ENCODE measurements around the gene DCST1.

DCST1 gene

GRCh38 chr1:155092131-155092530 lies 58.5 kb downstream of the DCST1 start:
- H3K27ac Mint-ChIP-seq = no peak overlapping the region
- H3K4me3 Mint-ChIP-seq = no peak overlapping the region
- H3K36me3 Mint-ChIP-seq = no peaks in the 10 kb centered on the region
- peaks cover 3% of the 10 kb centered on the region for H3K27me3 Mint-ChIP-seq
- H3K9me3 Mint-ChIP-seq = no peaks in the 10 kb centered on the region
- H3K4me1 Mint-ChIP-seq = peaks cover 2% of the 10 kb centered on the region
- no peak for DNase-seq (ENCODE audit: low spot score in 2 of 2)
- ATAC-seq (ENCODE audit: low read depth) = no peak

GRCh38 chr1:155092641-155093040 lies 59.0 kb downstream of the DCST1 start:
- Mint-ChIP-seq H3K9me3 (no peaks in the 10 kb centered on the region), H3K27ac (no peak overlapping the region), H3K36me3 (no peaks in the 10 kb centered on the region), H3K27me3 (peaks cover 3% of the 10 kb centered on the region), H3K4me3 (no peak overlapping the region), H3K4me1 (peaks cover 2% of the 10 kb centered on the region)
- DNase-seq (ENCODE audit: low spot score in 2 of 2) (no peak), ATAC-seq (ENCODE audit: low read depth) (no peak)

GRCh38 chr1:155093911-155094621 lies 60.4 kb downstream of the DCST1 start:
- ATAC-seq (ENCODE audit: low read depth) = peak; percentile 74
- peaks cover 5% of the 10 kb centered on the region for H3K27me3 Mint-ChIP-seq
- no peaks in the 10 kb centered on the region for H3K9me3 Mint-ChIP-seq
- H3K27ac Mint-ChIP-seq = no peak overlapping the region
- DNase-seq (ENCODE audit: low spot score in 2 of 2) = no peak
- no peak overlapping the region for H3K4me3 Mint-ChIP-seq
- no peaks in the 10 kb centered on the region for H3K36me3 Mint-ChIP-seq
- peaks cover 2% of the 10 kb centered on the region for H3K4me1 Mint-ChIP-seq

- Mint-ChIP-seq H3K27ac (no peak overlapping the region), H3K27me3 (peaks cover 5% of the 10 kb centered on the region), H3K9me3 (no peaks in the 10 kb centered on the region), H3K4me1 (peaks cover 2% of the 10 kb centered on the region), H3K4me3 (no peak overlapping the region), H3K36me3 (no peaks in the 10 kb centered on the region)
- no peak for ATAC-seq (ENCODE audit: low read depth)
- DNase-seq (ENCODE audit: low spot score in 2 of 2) = no peak
These were observed 61.0 kb downstream of the DCST1 start for GRCh38 chr1:155094622-155094948.

GRCh38 chr1:155099331-155099730 lies 65.7 kb downstream of the DCST1 start:
- H3K27me3 Mint-ChIP-seq = peaks cover 6% of the 10 kb centered on the region
- H3K4me1 Mint-ChIP-seq = peaks cover 4% of the 10 kb centered on the region
- no peak overlapping the region for H3K4me3 Mint-ChIP-seq
- no peaks in the 10 kb centered on the region for H3K36me3 Mint-ChIP-seq
- no peak for DNase-seq (ENCODE audit: low spot score in 2 of 2)
- H3K27ac Mint-ChIP-seq = no peak overlapping the region
- H3K9me3 Mint-ChIP-seq = no peaks in the 10 kb centered on the region
- no peak for ATAC-seq (ENCODE audit: low read depth)
